OCI-LY1 (cell line): ENCODE data around the gene SUSD1.

Experiments used
- H2AFZ ChIP-seq: fragments of 200-600 bp; sonication (generic), shearing (Covaris generic); 2 replicates; pipeline ENCODE4 v1.6.0; 2014; ENCODE audit warnings: antibody characterized with exemption, mild to moderate bottlenecking, low read length
- H3F3A ChIP-seq: fragments of 200-600 bp; sonication (generic), shearing (Covaris generic); 2 replicates; pipeline ENCODE4 v1.6.0; 2014; ENCODE audit warnings: mild to moderate bottlenecking, antibody characterized with exemption, low read length, moderate library complexity; ENCODE audit not compliant: insufficient read depth
- H3K27ac ChIP-seq: fragments of 200-600 bp; sonication (generic); 2 replicates; pipeline ENCODE4 v1.5.1; 2014; ENCODE audit warnings: low read length, mixed run types, mild to moderate bottlenecking, low read depth; ENCODE audit not compliant: poor library complexity, severe bottlenecking
- H3K27me3 ChIP-seq: fragments of 200-600 bp; sonication (generic); 2 replicates; pipeline ENCODE4 v1.6.0; 2014; ENCODE audit warnings: antibody characterized with exemption, mild to moderate bottlenecking, low read length, moderate library complexity; ENCODE audit not compliant: insufficient read depth
- H3K36me3 ChIP-seq: fragments of 200-600 bp; sonication (generic); 2 replicates; pipeline ENCODE4 v1.6.1; 2014; ENCODE audit warnings: mild to moderate bottlenecking, antibody characterized with exemption, low read length, moderate library complexity, mixed read lengths; ENCODE audit not compliant: insufficient read depth
- H3K4me1 ChIP-seq: fragments of 200-600 bp; sonication (generic); 2 replicates; pipeline ENCODE4 v1.5.1; 2014; ENCODE audit warnings: mild to moderate bottlenecking, low read length, moderate library complexity; ENCODE audit not compliant: insufficient read depth, severe bottlenecking
- H3K4me2 ChIP-seq: fragments of 200-600 bp; sonication (generic), shearing (Covaris generic); 2 replicates; pipeline ENCODE4 v1.6.1; 2014; ENCODE audit warnings: low read length
- H3K4me3 ChIP-seq: fragments of 200-600 bp; sonication (generic); 2 replicates; pipeline ENCODE4 v1.5.1; 2014; ENCODE audit warnings: low read length, low read depth, mild to moderate bottlenecking, mixed read lengths; ENCODE audit not compliant: poor library complexity, severe bottlenecking
- H3K79me2 ChIP-seq: fragments of 200-600 bp; shearing (Covaris generic); 2 replicates; pipeline ENCODE4 v1.6.1; 2016; ENCODE audit warnings: mixed run types, low read length, mixed read lengths; ENCODE audit not compliant: insufficient read depth
- H3K9ac ChIP-seq: fragments of 200-600 bp; sonication (generic), shearing (Covaris generic); 2 replicates; pipeline ENCODE4 v1.6.1; 2014; ENCODE audit warnings: mild to moderate bottlenecking, low read length, mixed read lengths
- H3K9me2 ChIP-seq: fragments of 200-600 bp; sonication (generic), shearing (Covaris generic); 2 replicates; pipeline ENCODE4 v1.6.1; 2014; ENCODE audit warnings: low read depth, mild to moderate bottlenecking, low read length, mixed read lengths
- H3K9me3 ChIP-seq: fragments of 200-600 bp; shearing (Covaris generic); 2 replicates; pipeline ENCODE4 v1.6.1; 2014; ENCODE audit warnings: low read length, mixed read lengths
- H4K20me1 ChIP-seq: fragments of 200-600 bp; sonication (generic), shearing (Covaris generic); 2 replicates; pipeline ENCODE4 v1.6.0; 2016; ENCODE audit warnings: mild to moderate bottlenecking, low read length; ENCODE audit not compliant: insufficient read depth
- EZH2 ChIP-seq: fragments of 200-600 bp; sonication (generic), shearing (Covaris generic); IDR thresholded peaks from 2 replicates; pipeline ENCODE4 v1.8.0; 2017; ENCODE audit warnings: borderline replicate concordance, mixed run types, mild to moderate bottlenecking, antibody characterized with exemption, low read length, moderate library complexity, mixed read lengths
- TF ChIP-seq, protein P1 (sequence below): fragments of 200-600 bp; sonication (generic), shearing (Covaris generic); IDR thresholded peaks from 2 replicates; pipeline ENCODE4 v1.5.1; 2017; ENCODE audit warnings: mild to moderate bottlenecking, antibody characterized with exemption, low read length, moderate library complexity, mixed read lengths

SUSD1 gene

DNA sequence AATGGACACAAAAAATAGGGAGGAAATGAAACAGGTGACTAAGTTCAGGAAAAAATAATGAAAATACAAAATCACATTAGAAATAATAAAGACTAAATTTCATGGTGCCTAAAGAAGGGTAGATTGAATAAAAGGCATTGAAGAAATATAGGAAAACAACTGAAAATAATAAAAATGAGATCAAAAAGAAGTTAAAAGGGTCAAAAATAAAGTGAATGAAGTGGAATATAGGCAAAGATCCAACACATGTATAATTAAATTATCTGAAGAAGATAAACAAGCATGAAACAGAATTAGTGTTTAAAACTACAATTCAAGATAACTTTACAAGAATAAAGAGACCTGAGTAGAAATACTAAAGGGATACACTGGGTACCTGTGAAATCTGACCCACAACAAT, 87.6 kb downstream of the SUSD1 start:
- Histone ChIP-seq H3K36me3 (no peaks in the 10 kb centered on the region), H3K27ac (no peak overlapping the region), H3F3A (no peaks in the 10 kb centered on the region), H3K4me1 (no peaks in the 10 kb centered on the region), H3K9ac (no peak overlapping the region), H2AFZ (no peak overlapping the region), H4K20me1 (no peaks in the 10 kb centered on the region), H3K9me3 (no peaks in the 10 kb centered on the region), H3K79me2 (no peaks in the 10 kb centered on the region), H3K27me3 (no peaks in the 10 kb centered on the region), H3K4me3 (no peak overlapping the region), H3K9me2 (no peaks in the 10 kb centered on the region), H3K4me2 (no peak overlapping the region)
- no peak for TF ChIP-seq EZH2
- TF ChIP-seq, protein P1, sequence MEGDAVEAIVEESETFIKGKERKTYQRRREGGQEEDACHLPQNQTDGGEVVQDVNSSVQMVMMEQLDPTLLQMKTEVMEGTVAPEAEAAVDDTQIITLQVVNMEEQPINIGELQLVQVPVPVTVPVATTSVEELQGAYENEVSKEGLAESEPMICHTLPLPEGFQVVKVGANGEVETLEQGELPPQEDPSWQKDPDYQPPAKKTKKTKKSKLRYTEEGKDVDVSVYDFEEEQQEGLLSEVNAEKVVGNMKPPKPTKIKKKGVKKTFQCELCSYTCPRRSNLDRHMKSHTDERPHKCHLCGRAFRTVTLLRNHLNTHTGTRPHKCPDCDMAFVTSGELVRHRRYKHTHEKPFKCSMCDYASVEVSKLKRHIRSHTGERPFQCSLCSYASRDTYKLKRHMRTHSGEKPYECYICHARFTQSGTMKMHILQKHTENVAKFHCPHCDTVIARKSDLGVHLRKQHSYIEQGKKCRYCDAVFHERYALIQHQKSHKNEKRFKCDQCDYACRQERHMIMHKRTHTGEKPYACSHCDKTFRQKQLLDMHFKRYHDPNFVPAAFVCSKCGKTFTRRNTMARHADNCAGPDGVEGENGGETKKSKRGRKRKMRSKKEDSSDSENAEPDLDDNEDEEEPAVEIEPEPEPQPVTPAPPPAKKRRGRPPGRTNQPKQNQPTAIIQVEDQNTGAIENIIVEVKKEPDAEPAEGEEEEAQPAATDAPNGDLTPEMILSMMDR, result no peak

DNA sequence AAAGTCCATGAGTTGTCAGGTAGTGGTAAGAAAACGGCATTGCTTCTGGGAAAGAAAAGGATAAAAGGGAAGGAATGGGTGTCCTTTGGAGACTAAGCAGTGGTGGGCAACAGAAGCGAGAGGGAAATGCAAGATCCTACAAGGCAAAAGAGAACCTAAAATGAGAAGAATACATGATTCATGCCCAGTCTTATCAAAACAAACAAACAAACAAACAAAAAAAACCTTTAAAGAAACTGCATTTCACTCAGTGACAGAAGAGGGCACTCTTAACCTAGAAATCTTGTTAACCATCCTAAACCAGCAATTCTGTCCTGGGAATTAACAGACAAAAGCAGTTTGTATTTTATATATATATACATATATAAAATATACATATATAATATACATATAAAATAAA, 88.5 kb downstream of the SUSD1 start:
- no peaks in the 10 kb centered on the region for H3K27me3 ChIP-seq
- no peak overlapping the region for H3K4me3 ChIP-seq
- H3K4me1 ChIP-seq, result no peaks in the 10 kb centered on the region
- no peak overlapping the region for H3K4me2 ChIP-seq
- H3K27ac ChIP-seq, result no peak overlapping the region
- H3K36me3 ChIP-seq, result no peaks in the 10 kb centered on the region
- H3K9me3 ChIP-seq, result no peaks in the 10 kb centered on the region
- no peaks in the 10 kb centered on the region for H3F3A ChIP-seq
- no peaks in the 10 kb centered on the region for H3K79me2 ChIP-seq
- no peak for TF ChIP-seq EZH2
- TF ChIP-seq, protein P1, result peak; percentile 60
- H3K9me2 ChIP-seq, result no peaks in the 10 kb centered on the region
- no peak overlapping the region for H2AFZ ChIP-seq
- H3K9ac ChIP-seq, result no peak overlapping the region
- H4K20me1 ChIP-seq, result no peaks in the 10 kb centered on the region

DNA sequence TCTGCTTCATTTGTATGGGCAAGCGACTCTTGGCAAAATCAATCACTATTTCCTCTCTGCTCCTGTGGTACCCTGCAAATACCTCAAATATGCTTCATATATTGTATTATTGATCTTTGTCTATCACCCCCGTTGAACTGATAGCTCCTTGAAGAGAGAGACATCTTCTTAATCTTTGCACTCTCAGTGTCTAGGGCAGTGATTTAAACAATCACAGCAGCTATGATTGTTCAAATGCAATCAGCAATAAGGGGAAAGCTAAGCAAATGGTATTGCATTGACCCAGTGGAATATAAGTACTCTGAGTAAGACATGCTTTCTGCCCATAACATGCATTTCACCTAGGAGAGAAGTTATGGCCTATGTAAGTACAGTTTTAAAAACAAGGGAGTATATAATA, 90.2 kb downstream of the SUSD1 start:
- Histone ChIP-seq H3K79me2 (no peaks in the 10 kb centered on the region), H3K27me3 (no peaks in the 10 kb centered on the region), H3K9me3 (no peaks in the 10 kb centered on the region), H3K4me1 (no peaks in the 10 kb centered on the region), H3K27ac (no peak overlapping the region), H3K9me2 (no peaks in the 10 kb centered on the region), H3K9ac (no peak overlapping the region), H3K4me3 (no peak overlapping the region), H4K20me1 (no peaks in the 10 kb centered on the region), H2AFZ (no peak overlapping the region), H3K36me3 (no peaks in the 10 kb centered on the region), H3K4me2 (no peak overlapping the region), H3F3A (no peaks in the 10 kb centered on the region)
- TF ChIP-seq EZH2, result no peak
- TF ChIP-seq, protein P1, result no peak
